Keratinocyte (primary cell): ENCODE measurements around the gene NMNAT2.

Experiments
- CTCF ChIP-seq, 3 experiments: IDR thresholded peaks in 1 of 3; conservative IDR thresholded peaks in 1 of 3; optimal IDR thresholded peaks in 1 of 3; 2 replicates in 2 of 3; 3 replicates in 1 of 3; pipeline versions ENCODE3 to v1.5.1; 2011; ENCODE audit warnings: low read length in 3 of 3, mild to moderate bottlenecking in 3 of 3, moderate library complexity in 2 of 3, control low read depth in 1 of 3, inconsistent platforms in 1 of 3; ENCODE audit not compliant: insufficient read depth in 2 of 3; ENCODE audit errors: extremely low read depth in 1 of 3
- EZH2 ChIP-seq: IDR thresholded peaks from one replicate; pipeline ENCODE4 v1.6.1; 2012; ENCODE audit warnings: inconsistent platforms, mild to moderate bottlenecking, low read length, moderate library complexity

- TF ChIP-seq CTCF (optimal IDR thresholded peaks at IDR 0.05 in 1 of 3, IDR thresholded peaks at IDR 0.05 in 1 of 3, conservative IDR thresholded peaks at IDR 0.05 in 1 of 3; ENCODE audit: extremely low read depth in 1 of 3, insufficient read depth in 2 of 3, low read length in 3 of 3) (no peak), EZH2 (no peak)
Measured at GRCh38 chr1:183303323-183303645, 114.9 kb downstream of the NMNAT2 start.
